Cortex of kidney (tissue), 1 donor: Measurements from ENCODE around the gene PHAX.
"Not testable (repeated sequence)": the region's sequence is repeated elsewhere in the genome, so short reads cannot be mapped to it uniquely, and the experiment has no call there.

Source experiments
- DNase-seq: peaks from one replicate; lab custom pipeline; 2025; lab: John Stamatoyannopoulos, UW

Gene PHAX, protein sequence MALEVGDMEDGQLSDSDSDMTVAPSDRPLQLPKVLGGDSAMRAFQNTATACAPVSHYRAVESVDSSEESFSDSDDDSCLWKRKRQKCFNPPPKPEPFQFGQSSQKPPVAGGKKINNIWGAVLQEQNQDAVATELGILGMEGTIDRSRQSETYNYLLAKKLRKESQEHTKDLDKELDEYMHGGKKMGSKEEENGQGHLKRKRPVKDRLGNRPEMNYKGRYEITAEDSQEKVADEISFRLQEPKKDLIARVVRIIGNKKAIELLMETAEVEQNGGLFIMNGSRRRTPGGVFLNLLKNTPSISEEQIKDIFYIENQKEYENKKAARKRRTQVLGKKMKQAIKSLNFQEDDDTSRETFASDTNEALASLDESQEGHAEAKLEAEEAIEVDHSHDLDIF

DNA sequence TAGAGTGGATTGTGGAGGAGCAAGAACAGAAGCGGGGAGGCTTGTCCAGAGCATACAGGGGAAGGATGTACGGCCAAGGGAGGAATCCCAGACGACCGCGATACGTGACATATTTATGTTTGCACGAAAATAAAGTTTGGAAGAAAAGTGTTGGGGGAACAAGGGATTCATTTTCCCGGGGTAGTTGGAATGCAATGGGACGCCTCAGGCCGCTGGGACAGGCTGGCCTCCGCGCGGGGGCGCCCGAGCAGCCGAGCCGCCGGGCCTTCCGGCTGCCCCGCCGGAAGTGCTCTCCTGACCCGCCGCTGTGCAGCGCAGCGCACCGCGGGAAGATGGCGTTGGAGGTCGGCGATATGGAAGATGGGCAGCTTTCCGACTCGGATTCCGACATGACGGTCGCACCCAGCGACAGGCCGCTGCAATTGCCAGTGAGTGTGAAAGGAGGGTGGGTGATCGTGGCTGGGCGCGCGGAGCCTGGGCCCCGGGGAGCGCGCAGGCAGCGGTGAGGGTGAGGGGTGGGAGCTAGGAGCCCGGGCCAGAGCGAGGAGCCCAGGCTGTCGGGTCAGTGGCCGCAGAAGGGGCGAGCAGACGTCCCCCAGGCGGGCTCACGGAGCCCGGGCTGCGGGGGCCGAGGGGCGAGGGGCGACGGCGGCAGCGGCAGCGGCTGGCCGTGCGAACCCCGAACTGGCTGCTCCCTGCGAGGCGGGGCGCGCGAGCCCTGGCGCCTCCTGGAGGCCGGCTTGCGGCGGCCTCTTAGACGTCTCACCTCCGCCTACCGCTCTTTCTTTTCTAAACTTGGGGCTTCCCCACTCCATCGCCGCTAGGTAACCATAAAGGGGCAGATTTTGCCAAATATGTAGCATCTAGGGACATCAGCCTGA, at the start of gene PHAX:
TSS of gene PHAX (plus strand) at position 317 of the 881 bp plus-strand sequence. CDS start at position 333, 16 bp downstream.
- DNase-seq: no peak

DNA sequence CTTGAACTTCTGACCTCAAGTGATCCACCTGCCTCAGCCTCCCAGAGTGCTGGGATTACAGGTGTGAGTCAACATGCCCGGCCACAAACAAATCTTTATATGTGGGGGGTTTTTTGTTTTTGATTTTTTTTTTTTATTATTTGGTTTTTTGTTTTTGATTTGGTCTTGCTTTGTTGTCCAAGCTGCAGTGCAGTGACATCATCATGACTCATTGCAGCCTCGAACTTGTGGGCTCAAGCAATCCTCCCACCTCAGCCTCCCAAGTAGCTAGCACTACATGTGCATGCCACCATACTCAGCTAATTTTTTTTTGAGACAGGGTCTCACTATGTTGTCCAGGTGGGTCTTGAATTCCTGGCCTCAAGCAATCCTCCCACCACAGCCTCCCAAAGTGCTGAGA, 48.1 kb upstream of the PHAX start:
- DNase-seq: no peak

- not testable (repeated sequence) for DNase-seq
These were observed 45.6 kb upstream of the PHAX start for GRCh38 chr5:126555101-126555500.

- DNase-seq: no peak
These were observed 38.8 kb upstream of the PHAX start for GRCh38 chr5:126561908-126562307.

- DNase-seq: no peak
These were observed 37.9 kb upstream of the PHAX start for GRCh38 chr5:126562823-126563222.

DNA sequence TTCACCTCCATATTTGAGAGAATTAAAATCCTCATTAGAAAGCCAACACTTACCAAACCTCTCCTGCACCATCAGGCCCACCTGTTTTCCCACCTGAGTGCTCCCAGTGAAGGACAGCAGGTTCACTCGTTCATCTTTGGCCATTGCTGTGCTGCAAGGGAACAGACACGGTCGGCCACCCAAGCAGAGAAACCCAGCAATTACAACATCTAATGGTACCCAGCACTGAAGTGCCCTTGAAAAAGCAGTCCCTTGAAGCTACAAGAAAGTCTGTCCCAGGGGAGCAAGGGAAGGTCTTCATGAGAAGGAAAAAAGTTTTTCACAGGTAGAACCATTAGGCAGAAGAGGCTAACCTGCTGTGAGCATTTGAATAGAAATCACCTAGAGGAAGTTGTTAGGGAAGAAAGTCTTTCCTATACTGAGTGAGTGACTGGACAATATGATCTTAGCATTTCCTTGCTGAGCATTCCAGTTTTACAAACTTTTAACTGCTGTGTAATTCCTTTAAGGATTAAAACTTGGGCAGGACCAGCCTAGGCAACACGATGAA, 32.5 kb upstream of the PHAX start:
- no peak for DNase-seq

GRCh38 chr5:126575644-126576043, 25.1 kb upstream of the PHAX start:
- DNase-seq: no peak

DNA sequence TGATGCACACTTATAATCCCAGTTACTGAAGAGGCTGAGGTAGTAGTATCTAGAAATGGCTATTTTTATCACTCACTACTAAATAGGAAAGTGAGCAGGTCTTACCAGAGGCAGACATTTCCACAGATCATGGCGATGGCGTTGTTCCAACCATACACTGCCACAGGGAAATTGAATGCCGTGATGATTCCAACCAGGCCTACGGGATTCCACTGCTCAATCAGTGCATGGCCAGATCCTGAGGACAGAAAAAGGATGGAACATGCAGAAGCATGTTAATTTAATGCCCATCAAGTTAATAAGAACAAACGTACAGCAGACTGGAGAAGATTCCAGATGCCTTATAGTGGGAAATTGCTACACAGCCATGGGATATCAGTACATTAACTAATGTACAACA, 23.8 kb upstream of the PHAX start:
- DNase-seq: no peak

DNA sequence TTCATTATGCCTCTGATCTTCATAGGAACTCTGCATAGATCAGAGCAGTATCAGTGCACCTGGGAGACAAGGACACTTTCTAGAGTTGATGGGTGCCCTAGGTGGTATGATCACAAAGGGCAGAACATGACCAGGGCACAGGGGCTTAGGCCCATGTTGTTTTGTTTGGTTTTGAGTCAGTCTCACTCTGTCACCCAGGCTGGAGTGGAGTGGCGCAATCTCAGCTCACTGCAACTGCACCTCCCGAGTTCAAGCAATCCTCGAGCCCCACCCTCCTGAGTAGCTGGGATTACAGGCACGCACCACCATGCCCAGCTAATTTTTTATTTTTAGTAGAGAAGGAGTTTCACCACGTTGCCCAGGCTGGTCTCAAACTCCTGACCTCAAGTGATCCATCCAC, 23.3 kb upstream of the PHAX start:
- no peak for DNase-seq

DNA sequence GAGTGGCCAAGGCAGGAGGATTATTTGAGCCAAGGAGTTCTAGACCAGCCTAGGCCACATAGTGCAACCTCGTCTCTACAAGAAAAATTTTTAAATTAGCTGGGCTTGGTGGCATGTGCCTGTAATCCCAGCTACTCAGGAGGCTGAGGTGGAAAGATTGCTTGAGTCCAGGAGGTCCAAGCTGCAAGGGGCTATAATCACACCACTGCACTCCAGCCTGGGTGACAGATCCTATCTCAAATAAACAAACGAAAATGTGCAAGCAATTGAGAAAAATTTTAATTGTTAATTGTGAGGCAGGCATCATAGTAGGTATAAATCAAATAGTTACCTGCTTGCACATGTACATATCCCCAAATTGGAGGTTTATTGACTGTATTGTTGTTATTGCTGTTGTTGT, 21.0 kb upstream of the PHAX start:
- DNase-seq: no peak

DNA sequence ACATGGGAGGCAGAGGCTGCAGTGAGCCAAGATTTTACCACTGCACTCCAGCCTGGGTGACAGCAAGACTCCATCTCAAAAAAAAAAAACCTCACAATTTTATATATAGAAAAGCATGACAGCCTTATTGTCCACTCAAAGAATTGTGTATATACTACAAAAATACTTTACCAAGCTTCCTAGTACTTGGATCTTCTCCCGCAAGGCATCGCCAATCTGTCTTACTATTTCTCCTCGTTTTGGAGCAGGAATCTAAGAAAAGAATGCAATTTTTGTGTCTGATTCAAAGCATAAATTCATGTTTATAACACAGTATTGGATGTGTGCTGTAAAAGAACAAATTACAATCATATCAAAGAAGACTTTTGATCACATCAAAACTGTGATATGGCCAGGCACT, 17.0 kb upstream of the PHAX start:
- no peak for DNase-seq

DNA sequence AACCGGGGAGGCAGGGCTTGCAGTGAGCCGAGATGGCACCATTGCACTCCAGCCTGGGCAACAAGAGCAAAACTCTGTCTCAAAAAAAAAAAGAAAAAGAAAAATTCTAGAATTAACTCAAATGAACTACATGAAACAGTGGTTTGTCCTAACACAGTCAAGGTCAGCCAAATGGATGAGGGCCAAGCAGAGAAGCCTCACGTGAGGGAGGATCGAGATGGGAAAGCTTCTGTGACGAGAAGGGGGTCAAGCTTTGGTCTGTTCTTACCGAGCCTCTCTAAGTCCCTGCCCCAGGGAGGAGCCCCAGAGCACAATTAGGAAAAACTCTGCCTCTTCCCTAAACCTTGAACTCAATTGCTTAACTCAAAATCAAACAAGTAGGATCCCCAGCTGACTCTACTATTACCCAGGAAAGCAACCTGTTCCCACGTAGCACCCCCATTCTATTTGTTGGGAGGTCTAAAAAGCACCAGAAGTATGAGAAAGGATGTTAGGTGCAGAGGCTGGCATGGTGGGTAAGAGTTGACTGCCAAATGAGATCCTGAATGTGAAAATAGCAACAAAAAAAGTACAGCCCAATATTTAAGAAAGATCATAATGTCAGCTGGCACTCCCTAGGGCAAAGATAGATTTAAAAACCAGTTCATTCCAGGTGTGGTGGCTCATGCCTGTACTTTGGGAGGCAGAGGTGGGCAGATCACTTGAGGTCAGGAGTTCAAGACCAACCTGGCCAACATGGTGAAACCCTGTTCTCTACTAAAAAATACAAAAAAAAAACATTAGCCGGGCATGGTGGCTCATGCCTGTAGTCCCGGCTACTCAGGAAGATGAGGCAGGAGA, 13.0 kb upstream of the PHAX start:
- no peak for DNase-seq

DNA sequence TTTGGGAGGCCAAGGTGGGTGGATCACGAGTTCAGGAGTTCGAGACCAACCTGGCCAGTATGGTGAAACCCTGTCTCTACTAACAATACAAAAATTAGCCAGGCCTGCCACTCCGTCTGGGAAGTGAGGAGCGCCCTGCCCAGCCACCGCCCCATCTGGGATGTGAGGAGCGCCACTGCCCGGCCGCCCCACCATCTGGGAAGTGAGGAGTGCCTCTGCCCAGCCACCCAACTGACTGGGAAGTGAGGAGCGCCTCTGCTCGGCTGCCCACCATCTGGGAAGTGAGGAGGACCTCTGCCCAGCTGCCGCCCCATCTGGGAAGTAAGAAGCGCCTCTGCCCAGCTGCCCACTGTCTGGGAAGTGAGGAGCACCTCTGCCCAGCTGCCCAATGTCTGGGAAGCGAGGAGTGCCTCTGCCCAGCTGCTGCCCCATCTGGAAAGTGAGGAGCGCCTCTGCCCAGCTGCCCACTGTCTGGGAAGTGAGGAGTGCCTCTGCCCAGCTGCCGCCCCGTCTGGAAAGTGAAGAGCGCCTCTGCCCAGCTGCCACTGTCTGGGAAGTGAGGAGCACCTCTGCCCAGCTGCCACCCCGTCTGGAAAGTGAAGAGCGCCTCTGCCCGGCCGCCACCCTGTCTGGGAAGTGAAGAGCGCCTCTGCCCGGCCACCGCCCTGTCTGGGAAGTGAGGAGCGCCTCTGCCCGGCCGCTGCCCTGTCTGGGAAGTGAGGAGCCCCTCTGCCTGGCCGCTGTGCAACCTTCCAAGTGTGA, 11.0 kb upstream of the PHAX start:
- no peak for DNase-seq

DNA sequence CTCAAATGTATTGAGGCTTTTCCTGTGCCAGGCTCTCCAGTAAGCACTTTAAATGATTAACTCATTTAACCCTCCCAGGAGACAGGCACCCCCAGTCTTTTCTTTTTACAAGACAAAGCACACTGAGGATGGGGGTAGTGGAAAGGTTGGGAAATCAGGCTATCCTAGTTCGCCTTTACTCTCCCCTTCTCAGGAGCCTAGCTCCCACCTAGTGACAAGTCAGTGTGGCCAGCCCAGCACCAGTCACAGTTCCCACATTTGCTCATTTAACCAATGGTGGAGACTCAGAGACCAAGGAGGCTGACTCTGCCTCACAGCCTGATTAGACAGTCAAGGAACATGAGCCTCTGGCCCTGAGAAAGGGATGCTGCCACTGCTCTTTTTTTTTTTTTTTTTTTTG, 9.2 kb upstream of the PHAX start:
- no peak for DNase-seq

GRCh38 chr5:126594748-126595485, 5.8 kb upstream of the PHAX start, which contains the start of gene ALDH7A1:
Gene ALDH7A1 (minus strand): TSS chr5:126595219. CDS start chr5:126595198, 21 bp downstream.
- no peak for DNase-seq

DNA sequence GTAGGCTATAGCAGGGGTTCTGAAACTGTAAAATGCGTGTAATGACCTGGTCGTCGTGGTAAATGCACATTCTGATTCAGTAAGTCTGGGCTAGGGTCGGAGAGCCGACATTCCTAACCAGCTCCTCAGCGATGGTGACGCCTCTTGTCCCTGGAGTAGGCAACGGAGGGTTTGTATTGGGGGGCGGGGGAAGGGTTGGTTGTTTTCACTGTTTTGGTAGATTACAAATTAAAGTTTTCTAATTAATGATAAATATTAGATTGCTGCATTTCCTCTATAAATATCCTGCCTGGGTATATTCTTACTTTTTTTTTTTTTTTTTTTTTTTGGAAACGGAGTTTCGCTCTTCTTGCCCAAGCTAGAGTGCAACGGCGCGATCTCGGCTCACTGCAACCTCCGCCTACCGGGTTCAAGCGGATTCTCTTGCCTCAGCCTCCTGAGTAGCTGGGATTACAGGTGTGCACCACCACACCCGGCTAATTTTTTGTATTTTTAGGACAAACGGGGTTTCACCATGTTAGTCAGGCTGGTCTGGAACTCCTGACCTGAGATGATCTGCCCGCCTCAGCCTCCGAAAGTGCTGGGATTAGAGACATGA, 5.2 kb upstream of the PHAX start:
- DNase-seq: no peak

- no peak for DNase-seq
These were observed 3.6 kb upstream of the PHAX start for GRCh38 chr5:126597156-126597555.

DNA sequence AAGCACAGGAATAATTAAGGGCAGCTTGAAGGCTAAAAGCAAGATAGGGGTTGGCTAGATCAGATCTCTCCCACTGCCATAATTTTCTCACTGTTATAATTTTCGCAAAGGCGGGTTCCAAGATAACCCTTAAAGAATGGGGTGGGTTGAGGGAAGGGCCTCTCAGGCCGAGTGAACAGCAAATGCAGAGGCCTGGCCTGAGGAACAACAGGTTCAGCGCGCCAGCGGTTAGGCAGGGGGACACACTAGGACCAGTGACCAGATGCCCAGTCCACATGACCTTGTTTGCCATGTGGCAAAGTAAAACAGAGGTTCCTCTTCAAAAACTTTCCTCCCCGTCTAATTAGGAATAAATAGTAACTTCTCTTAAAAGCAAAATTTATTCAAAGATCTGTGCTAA, 1.2 kb upstream of the PHAX start:
- DNase-seq: no peak

- DNase-seq: not testable (repeated sequence)
These were observed 646 bp upstream of the PHAX start for GRCh38 chr5:126599971-126600630.
